ENCODE results near the gene BEX3. TPM values are rescaled to one million over a fixed set of nuclear protein-coding genes. Genes with fewer than 3 reads are reported as not detected.
"Not testable (repeated sequence)": the region's sequence is repeated elsewhere in the genome, so short reads cannot be mapped to it uniquely, and the experiment has no call there.

Gene BEX3
- total RNA-seq, 3 donors from 2014 or later = 21.5 to 74.1 (median 35.6) TPM

DNA sequence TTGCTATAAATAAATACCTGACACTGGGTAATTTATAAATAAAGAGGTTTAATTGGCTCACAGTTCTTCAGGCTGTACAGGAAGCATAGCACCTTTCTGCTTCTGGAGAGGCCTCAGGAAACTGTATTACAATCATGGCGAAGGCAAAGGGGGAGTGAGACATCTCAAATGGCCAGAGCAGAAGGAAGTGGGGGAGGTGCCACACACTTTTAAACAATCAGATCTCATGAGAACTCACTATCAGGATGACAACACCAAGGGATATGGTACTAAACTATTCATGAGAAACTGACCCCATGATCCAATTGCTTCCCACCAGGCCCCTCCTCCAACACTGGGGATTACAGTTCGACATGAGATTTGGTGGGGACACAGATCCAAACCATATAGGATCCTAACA, 31.7 kb upstream of the BEX3 start:
- H3K9me3 ChIP-seq = no peaks in the 10 kb centered on the region
- intact Hi-C loops (cut with DNase I, micrococcal nuclease) = loop anchor here (5.0 to 10.0 kb wide), 2 partner anchors 118 to 120 kb away; no protein-coding TSS in a partner anchor
- ATAC-seq = no peak

GRCh38 chrX:103347682-103348397, 28.5 kb upstream of the BEX3 start:
- intact Hi-C loops (cut with DNase I, micrococcal nuclease) = loop anchor here in 1 of 2 donors (10.0 kb wide), 1 partner anchor 117 kb away; no protein-coding TSS in a partner anchor

More for the DNA sequence above, 31.7 kb upstream of the BEX3 start:
- TF ChIP-seq CTCF (IDR thresholded peaks at IDR 0.05) = no peak
- no peak for DNase-seq
- Histone ChIP-seq H3K36me3 (ENCODE audit: low read depth) (no peaks in the 10 kb centered on the region), H3K4me1 (ENCODE audit: low read depth) (no peaks in the 10 kb centered on the region), H3K4me3 (no peak overlapping the region)

GRCh38 chrX:103356130-103356798, 20.1 kb upstream of the BEX3 start, which contains the start of gene TCEAL9:
Gene TCEAL9 (plus strand): TSS chrX:103356506. CDS start chrX:103357685, 1,179 bp downstream.
- Histone ChIP-seq H3K4me3 (peak within 1 kb of the TSS; percentile 38), H3K36me3 (ENCODE audit: low read depth) (no peaks in the 10 kb centered on the region), H3K4me1 (ENCODE audit: low read depth) (no peaks in the 10 kb centered on the region), H3K9me3 (no peaks in the 10 kb centered on the region)
- intact Hi-C loops (cut with DNase I, micrococcal nuclease) = no loop called here
- no peak for TF ChIP-seq CTCF (IDR thresholded peaks at IDR 0.05)
- peak in 2 of 3 donors; percentile 55 to 73 for DNase-seq
- ATAC-seq = peak; percentile 85

More at GRCh38 chrX:103347682-103348397, 28.5 kb upstream of the BEX3 start:
- no peak for ATAC-seq
- DNase-seq = no peak
- no peaks in the 10 kb centered on the region for H3K9me3 ChIP-seq
- no peak for TF ChIP-seq CTCF (IDR thresholded peaks at IDR 0.05)
- no peaks in the 10 kb centered on the region for H3K36me3 ChIP-seq (ENCODE audit: low read depth)
- H3K4me1 ChIP-seq (ENCODE audit: low read depth) = no peaks in the 10 kb centered on the region
- no peak overlapping the region for H3K4me3 ChIP-seq

DNA sequence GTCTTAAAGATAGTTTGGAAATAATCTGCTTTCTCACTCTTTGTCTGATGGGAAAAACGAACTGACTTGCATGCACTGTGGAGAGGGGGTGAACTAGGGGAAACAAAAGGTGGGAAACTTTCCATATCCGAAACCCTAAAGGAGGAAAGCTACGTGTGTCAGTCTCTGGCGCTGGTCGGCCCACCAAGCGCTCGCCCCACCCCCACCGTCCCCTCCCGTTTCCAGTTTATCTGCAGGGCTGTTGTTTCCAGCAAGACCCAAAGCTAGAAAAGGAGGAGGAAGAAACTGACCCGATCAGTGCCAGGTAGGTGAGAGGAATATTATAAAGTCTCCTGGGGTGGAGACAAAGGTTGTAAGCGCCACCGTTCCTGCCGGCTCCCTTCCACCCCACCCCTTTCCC, 19.5 kb upstream of the BEX3 start:
- ATAC-seq = peak; percentile 84
- Histone ChIP-seq H3K9me3 (no peaks in the 10 kb centered on the region), H3K4me1 (ENCODE audit: low read depth) (no peaks in the 10 kb centered on the region), H3K36me3 (ENCODE audit: low read depth) (no peaks in the 10 kb centered on the region), H3K4me3 (peak overlapping the region; percentile 38)
- intact Hi-C loops (cut with DNase I, micrococcal nuclease) = no loop called here
- peak in 2 of 3 donors; percentile 56 to 70 for DNase-seq
- TF ChIP-seq CTCF (IDR thresholded peaks at IDR 0.05) = no peak

DNA sequence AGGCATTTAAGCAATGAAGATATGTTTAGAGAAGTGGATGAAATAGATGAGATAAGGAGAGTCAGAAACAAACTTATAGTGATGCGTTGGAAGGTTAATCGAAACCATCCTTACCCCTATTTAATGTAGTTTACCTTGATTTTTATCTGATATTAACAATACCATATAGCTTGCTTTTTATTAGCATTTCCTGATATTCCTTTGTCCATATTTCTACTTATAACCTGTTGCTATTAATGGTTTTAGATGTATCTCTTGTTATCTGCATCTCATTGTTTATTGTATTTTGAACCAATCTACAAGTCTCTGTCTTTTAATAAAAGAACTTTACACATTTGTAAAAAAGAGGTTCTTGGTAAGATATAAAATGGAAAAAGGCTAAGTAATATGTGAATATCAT, 18.5 kb upstream of the BEX3 start:
- H3K36me3 ChIP-seq (ENCODE audit: low read depth) = no peaks in the 10 kb centered on the region
- H3K4me3 ChIP-seq = no peak overlapping the region
- ATAC-seq (no peak), DNase-seq (no peak)
- H3K4me1 ChIP-seq (ENCODE audit: low read depth) = no peaks in the 10 kb centered on the region
- intact Hi-C loops (cut with DNase I, micrococcal nuclease) = no loop called here
- no peaks in the 10 kb centered on the region for H3K9me3 ChIP-seq
- no peak for TF ChIP-seq CTCF (IDR thresholded peaks at IDR 0.05)

DNA sequence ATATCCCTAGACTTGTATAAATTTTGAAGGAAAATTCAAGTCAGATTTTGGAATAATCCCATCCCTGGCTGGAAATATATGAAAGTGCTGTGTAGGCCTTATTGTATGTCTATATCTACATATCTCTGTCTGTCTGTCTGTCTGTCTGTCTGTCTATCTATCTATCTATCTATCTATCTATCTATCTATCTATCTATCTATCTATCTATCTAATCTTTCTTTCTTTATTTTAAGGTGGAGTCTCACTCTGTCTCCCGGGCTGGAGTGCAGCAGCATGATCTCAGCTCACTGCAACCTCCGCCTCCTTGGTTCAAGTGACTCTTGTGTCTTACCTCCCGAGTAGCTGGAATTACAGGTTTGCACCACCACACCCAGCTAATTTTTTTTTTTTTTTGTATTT, 16.7 kb upstream of the BEX3 start:
- H3K9me3 ChIP-seq; H3K4me1 ChIP-seq (ENCODE audit: low read depth); intact Hi-C loops (cut with DNase I, micrococcal nuclease); H3K4me3 ChIP-seq; DNase-seq; ATAC-seq; H3K36me3 ChIP-seq (ENCODE audit: low read depth): not testable (repeated sequence)
